Naive thymus-derived CD8-positive, alpha-beta T cell (primary cell): ENCODE results near the gene EEF1AKMT2. TPM values are rescaled to one million over a fixed set of nuclear protein-coding genes. Genes with fewer than 3 reads are reported as not detected.
"Not testable (repeated sequence)": the region's sequence is repeated elsewhere in the genome, so short reads cannot be mapped to it uniquely, and the experiment has no call there.

Experiments
- ATAC-seq, 2 donors: fragments of 150-1000 bp; cut with Tn5 transposase in 1 of 2; sonication (Bioruptor Pico), chemical (Tn5 transposase) in 1 of 2; 1 replicate in 1 of 2; 2 replicates in 1 of 2; pipeline ENCODE4 v1.10.0; 2021; ENCODE audit warnings: mild to moderate bottlenecking in 2 of 2, moderate library complexity in 2 of 2
- POLR2A ChIA-PET: fragments of 350-600 bp; sonication (Branson Sonifier 250); formaldehyde crosslinking; loops from one replicate; lab custom pipeline; 2021; ENCODE audit warnings: antibody characterized with exemption; lab: Charles Lee
- DNase-seq, 10 donors: peaks; one replicate each; pipeline versions ENCODE4 v3.0.0 to v3.0.0-alpha.2; 2020 to 2022
- H3K27ac Mint-ChIP-seq, 10 donors: one replicate each; pipeline ENCODE4 v1.8.0; 2020 to 2022; ENCODE audit warnings: mild to moderate bottlenecking in 10 of 10, mixed read lengths in 10 of 10, moderate library complexity in 4 of 10, inconsistent platforms in 1 of 10
- H3K27me3 Mint-ChIP-seq, 5 donors: one replicate each; pipeline ENCODE4 v1.8.0; 2021 to 2022; ENCODE audit warnings: mixed read lengths in 5 of 5
- H3K36me3 Mint-ChIP-seq, 3 donors: one replicate each; pipeline ENCODE4 v1.8.0; 2020 to 2022; ENCODE audit warnings: mixed read lengths in 3 of 3, mild to moderate bottlenecking in 2 of 3, inconsistent platforms in 1 of 3
- H3K4me1 Mint-ChIP-seq, 4 donors: one replicate each; pipeline ENCODE4 v1.8.0; 2021 to 2022; ENCODE audit warnings: mixed read lengths in 4 of 4
- H3K4me3 Mint-ChIP-seq, 10 donors: one replicate each; pipeline ENCODE4 v1.8.0; 2020 to 2022; ENCODE audit warnings: mild to moderate bottlenecking in 10 of 10, mixed read lengths in 10 of 10, moderate library complexity in 6 of 10, inconsistent platforms in 1 of 10
- H3K9me3 Mint-ChIP-seq, 9 donors: one replicate each; pipeline ENCODE4 v1.8.0; 2020 to 2022; ENCODE audit warnings: mixed read lengths in 9 of 9, mild to moderate bottlenecking in 3 of 9, inconsistent platforms in 1 of 9, moderate library complexity in 1 of 9
- polyA plus RNA-seq, 3 donors: library from polyadenylated mRNA; unstranded; fragments of 300-500 nt; fragmentation: Illumina TruSeq; gene quantifications; one replicate each; pipeline ENCODE4 v1.2.3, GENCODE V29; 2021
- total RNA-seq, 8 experiments: library from RNA in 2 of 8; stranded (reverse) in 2 of 8; gene quantifications; one replicate each; pipeline ENCODE4 v1.2.3 and lab custom pipeline; 2021 to 2026

Gene EEF1AKMT2
- total and polyA plus RNA-seq, 5 experiments from 2014 or later: 18.4 to 29.9 (median 22.4) TPM

GRCh38 chr10:124748953-124749645 lies 42.6 kb downstream of the EEF1AKMT2 start:
- ATAC-seq (no peak), DNase-seq (no peak)
- H3K36me3 Mint-ChIP-seq: peaks cover 0 to 14% (median under 1%) of the 10 kb centered on the region in 3 donors
- H3K27me3 Mint-ChIP-seq: no peaks in the 10 kb centered on the region
- POLR2A ChIA-PET: interaction anchor here (1.1 kb wide), 1 partner anchor 100 kb away, joined by 3 read pairs; no protein-coding TSS in a partner anchor
- H3K27ac Mint-ChIP-seq: peak overlapping the region in 4 of 10 donors; percentile 9 to 80 (median 42)
- H3K9me3 Mint-ChIP-seq: no peaks in the 10 kb centered on the region
- H3K4me1 Mint-ChIP-seq: peaks cover 5 to 23% (median 11%) of the 10 kb centered on the region in 4 donors
- H3K4me3 Mint-ChIP-seq: no peak overlapping the region

- POLR2A ChIA-PET: interaction anchor here (0.6 to 1.1 kb wide), 2 partner anchors 58 to 99 kb away, joined by 3 read pairs; no protein-coding TSS in a partner anchor
- Mint-ChIP-seq H3K9me3 (no peaks in the 10 kb centered on the region), H3K4me1 (peaks cover 6 to 23% (median 11%) of the 10 kb centered on the region in 4 donors), H3K27me3 (no peaks in the 10 kb centered on the region), H3K4me3 (no peak overlapping the region), H3K36me3 (peaks cover 0 to 10% (median 0%) of the 10 kb centered on the region in 3 donors), H3K27ac (peak overlapping the region in 3 of 10 donors; percentile 1 to 79 (median 79))
- ATAC-seq: no peak
- no peak for DNase-seq
Observed at GRCh38 chr10:124748166-124748565, 43.5 kb downstream of the EEF1AKMT2 start.

- no peaks in the 10 kb centered on the region for H3K27me3 Mint-ChIP-seq
- ATAC-seq: no peak
- H3K9me3 Mint-ChIP-seq: no peaks in the 10 kb centered on the region
- peaks cover 0 to 10% (median 0%) of the 10 kb centered on the region in 3 donors for H3K36me3 Mint-ChIP-seq
- no peak overlapping the region for H3K4me3 Mint-ChIP-seq
- peaks cover 8 to 25% (median 14%) of the 10 kb centered on the region in 4 donors for H3K4me1 Mint-ChIP-seq
- peak overlapping the region in 1 of 10 donors; percentile 1 for H3K27ac Mint-ChIP-seq
- DNase-seq: no peak
- POLR2A ChIA-PET: interaction anchor here (0.6 to 0.8 kb wide), 2 partner anchors 10 to 58 kb away, joined by 3 read pairs; no protein-coding TSS in a partner anchor
Observed at GRCh38 chr10:124747745-124748144, 43.9 kb downstream of the EEF1AKMT2 start.

- ATAC-seq (no peak), DNase-seq (no peak)
- Mint-ChIP-seq H3K4me1 (peaks cover 12 to 32% (median 20%) of the 10 kb centered on the region in 4 donors), H3K27me3 (no peaks in the 10 kb centered on the region), H3K27ac (peak overlapping the region in 1 of 10 donors; percentile 14), H3K9me3 (no peaks in the 10 kb centered on the region), H3K4me3 (no peak overlapping the region), H3K36me3 (peaks cover 0 to 8% (median 0%) of the 10 kb centered on the region in 3 donors)
- POLR2A ChIA-PET: interaction anchor here (0.8 kb wide), 1 partner anchor 11 kb away, joined by 3 read pairs; no protein-coding TSS in a partner anchor
Observed at GRCh38 chr10:124746992-124747391, 44.7 kb downstream of the EEF1AKMT2 start.

GRCh38 chr10:124746447-124746846 lies 45.2 kb downstream of the EEF1AKMT2 start:
- Mint-ChIP-seq H3K4me1 (peaks cover 14 to 38% (median 26%) of the 10 kb centered on the region in 4 donors), H3K27ac (peak overlapping the region in 1 of 10 donors; percentile 11)
- H3K4me3 Mint-ChIP-seq, H3K36me3 Mint-ChIP-seq, POLR2A ChIA-PET, ATAC-seq, DNase-seq, H3K27me3 Mint-ChIP-seq, H3K9me3 Mint-ChIP-seq: not testable (repeated sequence)

- Mint-ChIP-seq H3K36me3 (peaks cover 0 to 6% (median 0%) of the 10 kb centered on the region in 3 donors), H3K4me3 (peak overlapping the region in 5 of 10 donors; percentile 58 to 91 (median 84)), H3K27ac (peak overlapping the region in 9 of 10 donors; percentile 1 to 94 (median 85)), H3K9me3 (no peaks in the 10 kb centered on the region), H3K27me3 (no peaks in the 10 kb centered on the region), H3K4me1 (peaks cover 20 to 46% (median 33%) of the 10 kb centered on the region in 4 donors)
- POLR2A ChIA-PET: interaction anchor here (1.1 to 2.6 kb wide), 3 partner anchors 23 to 215 kb away, joined by 3 to 7 read pairs (median 4); no protein-coding TSS in a partner anchor
- ATAC-seq: no peak
- DNase-seq: peak in 4 of 10 donors; percentile 33 to 61 (median 59)
Observed at GRCh38 chr10:124745673-124746072, 46.0 kb downstream of the EEF1AKMT2 start.

GRCh38 chr10:124745252-124745651 lies 46.4 kb downstream of the EEF1AKMT2 start:
- H3K4me1 Mint-ChIP-seq: peaks cover 24 to 50% (median 38%) of the 10 kb centered on the region in 4 donors
- H3K27ac Mint-ChIP-seq: peak overlapping the region; percentile 28 to 94 (median 88)
- H3K4me3 Mint-ChIP-seq: peak overlapping the region in 9 of 10 donors; percentile 66 to 91 (median 82)
- H3K27me3 Mint-ChIP-seq: no peaks in the 10 kb centered on the region
- no peak for ATAC-seq
- H3K36me3 Mint-ChIP-seq: peaks cover 0 to 6% (median 0%) of the 10 kb centered on the region in 3 donors
- POLR2A ChIA-PET: interaction anchor here (1.1 to 2.6 kb wide), 3 partner anchors 22 to 215 kb away, joined by 3 to 7 read pairs (median 4); no protein-coding TSS in a partner anchor
- no peak for DNase-seq
- no peaks in the 10 kb centered on the region for H3K9me3 Mint-ChIP-seq

- H3K4me1 Mint-ChIP-seq: peaks cover 33 to 56% (median 46%) of the 10 kb centered on the region in 4 donors
- POLR2A ChIA-PET: interaction anchor here (0.6 to 2.6 kb wide), 6 partner anchors 12 to 214 kb away, joined by 3 to 7 read pairs (median 4); no protein-coding TSS in a partner anchor
- H3K36me3 Mint-ChIP-seq: peaks cover 0 to 6% (median 0%) of the 10 kb centered on the region in 3 donors
- H3K9me3 Mint-ChIP-seq: no peaks in the 10 kb centered on the region
- no peaks in the 10 kb centered on the region for H3K27me3 Mint-ChIP-seq
- peak; percentile 69 to 87 (median 78) for DNase-seq
- H3K27ac Mint-ChIP-seq: peak within 1 kb of the TSS; percentile 83 to 98 (median 92)
- peak within 1 kb of the TSS; percentile 91 to 99 (median 96) for H3K4me3 Mint-ChIP-seq
- peak; percentile 82 to 83 for ATAC-seq
Observed at GRCh38 chr10:124744102-124745050, 47.3 kb downstream of the EEF1AKMT2 start, which contains the start of gene FAM53B. Gene FAM53B, minus strand, starts transcription at chr10:124744378. Its CDS starts 37,665 bp downstream, at chr10:124706713.

- H3K4me3 Mint-ChIP-seq: peak overlapping the region; percentile 91 to 99 (median 96)
- no peaks in the 10 kb centered on the region for H3K27me3 Mint-ChIP-seq
- POLR2A ChIA-PET: interaction anchor here (1.0 to 4.7 kb wide), 8 partner anchors 14 to 132 kb away, joined by 3 to 52 read pairs (median 18); no protein-coding TSS in a partner anchor
- H3K9me3 Mint-ChIP-seq: no peaks in the 10 kb centered on the region
- peaks cover 0 to 6% (median 0%) of the 10 kb centered on the region in 3 donors for H3K36me3 Mint-ChIP-seq
- ATAC-seq (peak; percentile 12 to 50), DNase-seq (no peak)
- peaks cover 36 to 57% (median 53%) of the 10 kb centered on the region in 4 donors for H3K4me1 Mint-ChIP-seq
- peak overlapping the region; percentile 83 to 98 (median 92) for H3K27ac Mint-ChIP-seq
Observed at GRCh38 chr10:124743191-124744101, 48.2 kb downstream of the EEF1AKMT2 start.

GRCh38 chr10:124742413-124743190 lies 49.1 kb downstream of the EEF1AKMT2 start:
- peak overlapping the region; percentile 91 to 99 (median 96) for H3K4me3 Mint-ChIP-seq
- ATAC-seq (no peak), DNase-seq (no peak)
- H3K9me3 Mint-ChIP-seq: no peaks in the 10 kb centered on the region
- H3K4me1 Mint-ChIP-seq: peaks cover 42 to 64% (median 61%) of the 10 kb centered on the region in 4 donors
- H3K27me3 Mint-ChIP-seq: no peaks in the 10 kb centered on the region
- no peaks in the 10 kb centered on the region for H3K36me3 Mint-ChIP-seq
- H3K27ac Mint-ChIP-seq: peak overlapping the region; percentile 71 to 94 (median 86)
- POLR2A ChIA-PET: interaction anchor here (0.6 to 4.7 kb wide), 15 partner anchors 13 to 203 kb away, joined by 3 to 52 read pairs (median 7); no protein-coding TSS in a partner anchor
